Measurements from ENCODE around the gene PSMB11.

PSMB11 gene

DNA sequence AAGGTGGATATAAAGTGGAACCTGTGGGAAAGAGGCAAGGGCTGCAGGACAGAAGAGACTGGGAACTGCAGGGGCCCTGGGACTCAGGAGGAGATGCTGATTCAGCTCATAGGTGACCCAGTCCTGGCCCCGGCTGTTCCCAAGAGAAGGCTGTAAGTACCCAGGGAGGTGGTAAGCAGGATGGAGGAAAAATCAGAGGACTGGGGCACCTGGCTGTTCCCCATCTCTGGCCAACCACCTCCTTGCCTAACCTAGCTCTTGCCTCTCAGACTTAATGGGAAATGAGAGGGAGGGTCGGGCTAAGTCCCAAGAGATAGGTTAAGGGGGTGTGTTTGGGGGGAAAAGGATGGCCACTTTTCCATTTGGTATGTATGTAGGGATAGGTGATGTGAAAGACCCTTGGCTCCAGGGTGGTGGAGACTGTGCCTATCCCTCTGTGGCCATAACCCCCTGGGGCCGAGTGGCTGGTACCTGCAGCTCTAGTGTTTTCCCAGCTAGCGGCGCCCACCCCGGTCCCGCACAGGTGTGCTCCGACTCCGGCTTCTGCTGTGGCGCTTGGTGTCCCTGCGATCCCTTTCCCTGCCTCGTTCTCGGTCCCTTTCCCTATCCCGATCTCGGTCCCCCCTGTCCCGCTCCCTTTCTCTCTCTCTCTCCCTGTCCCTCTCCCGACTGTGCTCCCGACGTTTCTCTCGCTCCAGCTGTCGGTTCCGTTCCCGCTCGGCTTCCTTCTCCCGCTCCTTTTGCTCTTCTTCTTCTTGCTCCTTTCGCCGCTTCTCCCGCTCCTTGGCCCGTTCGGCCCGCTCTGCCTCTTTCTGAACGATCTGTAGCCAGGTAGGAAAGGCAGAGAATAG lies 16.9 kb downstream of the PSMB11 start:
- no peak for DNase-seq (ENCODE audit: low spot score)

DNA sequence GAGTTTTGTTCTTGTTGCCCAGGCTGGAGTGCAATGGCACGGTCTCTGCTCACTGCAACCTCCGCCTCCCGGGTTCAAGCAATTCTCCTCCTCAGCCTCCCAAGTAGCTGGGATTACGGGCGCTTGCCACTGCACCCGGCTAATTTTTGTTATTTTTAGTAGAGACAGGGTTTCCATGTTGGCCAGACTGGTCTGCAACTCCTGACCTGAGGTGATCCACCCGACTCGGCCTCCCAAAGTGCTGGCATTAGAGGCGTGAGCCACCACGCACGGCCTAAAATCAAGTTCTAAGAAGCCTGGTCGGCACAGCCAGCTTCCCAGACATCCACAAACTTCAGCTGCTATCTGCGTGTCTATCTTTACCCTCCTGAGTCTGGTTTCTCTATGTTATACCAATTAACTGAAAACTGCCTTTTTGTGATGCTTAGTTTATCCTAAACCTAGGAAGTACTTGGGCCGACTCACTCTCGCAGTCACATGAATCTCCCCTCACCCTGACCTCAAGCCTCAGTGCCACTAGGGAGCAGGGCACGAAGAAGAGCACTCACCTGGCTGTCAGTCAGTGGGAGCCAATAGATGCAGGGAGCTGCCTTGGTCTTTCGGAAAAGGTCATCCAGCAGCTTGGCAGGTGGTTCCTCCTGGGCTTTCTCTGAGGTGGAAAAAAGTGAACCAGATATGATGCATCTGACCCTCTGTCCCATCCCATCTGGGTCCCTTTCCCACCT lies 18.7 kb downstream of the PSMB11 start:
- DNase-seq (ENCODE audit: low spot score), result no peak

GRCh38 chr14:23062002-23062401 lies 20.0 kb downstream of the PSMB11 start:
- no peak for DNase-seq (ENCODE audit: low spot score)

- DNase-seq (ENCODE audit: low spot score), result no peak
Measured at GRCh38 chr14:23063601-23064000, 21.6 kb downstream of the PSMB11 start.

GRCh38 chr14:23066368-23066767 lies 24.4 kb downstream of the PSMB11 start:
- no peak for DNase-seq (ENCODE audit: low spot score)

DNA sequence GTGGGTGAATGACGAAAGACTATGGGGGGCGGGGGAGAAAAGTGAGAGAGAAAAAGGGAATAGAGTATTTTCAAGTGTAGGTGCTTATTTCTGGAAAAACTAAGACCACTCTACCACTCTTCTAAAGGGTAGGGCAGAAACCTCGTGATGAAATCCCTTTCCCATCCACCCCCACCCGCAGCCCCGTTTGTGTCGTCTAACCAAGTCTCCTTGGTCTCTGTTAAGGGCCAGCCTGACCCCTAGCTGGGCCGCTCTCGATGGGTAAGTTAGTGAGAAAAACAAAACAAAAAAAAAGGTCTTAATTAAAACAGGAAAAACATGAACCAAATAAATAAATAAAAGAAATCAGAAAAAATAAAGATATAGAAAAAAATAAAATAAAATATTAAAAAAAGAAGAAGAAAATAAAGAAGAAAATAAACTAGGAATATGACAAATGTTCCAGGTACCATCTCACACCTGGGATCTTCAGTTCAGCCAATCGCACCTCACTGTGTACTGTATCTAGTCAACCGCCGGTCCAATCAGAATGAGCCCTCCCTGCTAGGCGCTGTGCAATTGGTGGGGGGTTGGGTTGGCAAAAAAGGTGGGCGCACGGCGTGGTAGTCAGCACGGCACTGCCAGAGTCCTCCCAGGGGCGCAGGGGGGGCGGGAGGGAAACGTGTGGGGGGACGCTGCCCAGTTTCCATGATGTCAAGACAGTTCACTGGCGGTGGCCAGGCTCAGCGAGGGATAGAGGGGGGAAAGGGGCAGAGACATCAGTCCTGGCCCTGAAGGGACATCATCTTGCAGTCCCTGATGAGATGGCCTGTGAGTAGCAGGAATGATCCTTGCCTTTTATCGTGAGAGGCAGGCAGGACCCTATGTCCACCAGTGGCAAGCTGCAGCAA lies 25.1 kb downstream of the PSMB11 start:
- DNase-seq (ENCODE audit: low spot score), result no peak

GRCh38 chr14:23067847-23068788 lies 26.1 kb downstream of the PSMB11 start:
- DNase-seq (ENCODE audit: low spot score), result no peak

GRCh38 chr14:23068789-23069412 lies 26.9 kb downstream of the PSMB11 start:
- peak; percentile 90 for DNase-seq (ENCODE audit: low spot score)

DNA sequence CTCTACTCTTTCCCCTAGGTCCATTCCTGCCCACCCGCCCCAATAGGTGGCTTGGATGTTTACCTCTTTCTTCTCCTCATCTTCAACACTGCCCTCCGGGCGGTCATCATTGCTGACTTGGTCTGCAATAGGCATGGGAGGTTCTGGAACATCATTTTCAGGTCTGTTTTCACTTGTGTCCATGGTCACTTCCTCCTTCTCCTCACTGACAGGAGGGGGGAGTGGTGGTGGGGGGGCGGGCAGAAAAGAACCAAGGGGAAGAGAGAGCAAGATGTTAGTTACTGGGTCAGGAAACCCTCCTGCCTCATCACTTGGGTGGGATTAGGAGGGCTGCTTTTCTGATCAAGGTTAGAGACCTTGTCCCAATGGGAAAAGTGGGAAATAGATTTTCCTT lies 27.4 kb downstream of the PSMB11 start:
- DNase-seq (ENCODE audit: low spot score), result no peak

DNA sequence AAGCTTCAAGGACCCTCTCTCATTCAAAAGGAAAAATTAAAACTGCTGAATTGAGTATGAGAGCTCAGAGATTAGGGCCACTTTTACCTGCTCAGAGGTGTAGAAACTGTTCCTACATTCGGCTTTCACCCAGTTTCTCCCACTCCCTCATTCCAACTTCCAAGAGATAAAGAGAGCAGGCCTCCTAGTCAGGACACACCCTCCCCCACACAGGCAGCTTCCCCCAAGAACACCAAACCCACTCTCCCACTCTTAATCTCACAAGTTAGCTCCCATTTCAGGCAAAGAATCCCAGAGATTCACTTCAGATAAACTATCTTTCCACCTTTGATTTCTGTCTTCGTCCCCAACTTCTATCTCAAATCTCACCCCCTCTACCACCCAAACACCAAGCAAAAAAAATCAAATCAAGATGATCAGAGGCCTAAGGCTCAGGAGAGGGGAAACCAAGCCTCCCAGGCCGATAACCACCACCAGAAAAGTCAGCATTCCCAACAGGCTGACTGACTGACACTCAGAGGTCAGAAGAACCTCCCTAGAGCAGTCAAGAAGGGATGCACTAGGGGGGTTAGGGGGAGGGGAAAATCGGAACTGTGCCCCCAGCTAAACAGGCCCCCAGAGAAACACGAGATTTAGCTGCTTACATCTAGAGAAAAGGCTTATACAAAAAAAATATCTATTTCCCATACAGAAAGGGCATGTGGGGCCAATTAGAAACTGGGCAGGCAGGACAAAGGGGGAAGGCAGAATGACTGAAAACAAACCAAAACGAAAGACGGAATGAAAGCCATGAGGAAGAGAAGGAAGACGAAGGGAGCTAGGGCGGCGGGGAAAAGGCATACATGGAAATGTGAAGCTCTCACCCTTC lies 28.5 kb downstream of the PSMB11 start:
- DNase-seq (ENCODE audit: low spot score), result no peak

- peak; percentile 89 for DNase-seq (ENCODE audit: low spot score)
Measured at GRCh38 chr14:23071244-23071920, 29.4 kb downstream of the PSMB11 start.

GRCh38 chr14:23071921-23072539 lies 30.0 kb downstream of the PSMB11 start:
- DNase-seq (ENCODE audit: low spot score), result no peak

- no peak for DNase-seq (ENCODE audit: low spot score)
Measured at GRCh38 chr14:23074906-23075305, 32.9 kb downstream of the PSMB11 start.

GRCh38 chr14:23076785-23077408 lies 34.9 kb downstream of the PSMB11 start:
- peak; percentile 72 for DNase-seq (ENCODE audit: low spot score)

GRCh38 chr14:23077962-23078361 lies 36.0 kb downstream of the PSMB11 start:
- DNase-seq (ENCODE audit: low spot score), result no peak

DNA sequence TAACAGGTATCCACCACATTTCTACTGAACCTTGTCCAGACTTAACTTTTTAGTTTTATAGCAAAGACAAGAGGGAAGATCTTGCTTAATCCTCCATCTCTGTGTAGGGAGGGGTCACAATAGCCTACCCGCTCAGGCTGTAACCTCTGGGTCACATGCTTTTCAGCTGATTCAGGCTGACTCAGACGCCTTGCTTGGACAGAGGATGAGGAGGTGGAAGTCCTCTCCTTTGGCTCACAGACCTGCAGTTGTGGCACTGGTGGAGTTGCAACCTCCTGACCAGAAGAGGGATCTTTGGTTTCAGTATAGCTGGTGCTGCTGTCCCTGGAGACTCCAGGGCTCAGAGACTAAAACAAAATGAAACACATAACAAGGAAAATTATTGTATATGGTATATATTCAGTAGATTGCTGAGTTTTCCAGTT lies 36.7 kb downstream of the PSMB11 start:
- DNase-seq (ENCODE audit: low spot score), result no peak

GRCh38 chr14:23079716-23080115 lies 37.7 kb downstream of the PSMB11 start:
- DNase-seq (ENCODE audit: low spot score), result no peak

DNA sequence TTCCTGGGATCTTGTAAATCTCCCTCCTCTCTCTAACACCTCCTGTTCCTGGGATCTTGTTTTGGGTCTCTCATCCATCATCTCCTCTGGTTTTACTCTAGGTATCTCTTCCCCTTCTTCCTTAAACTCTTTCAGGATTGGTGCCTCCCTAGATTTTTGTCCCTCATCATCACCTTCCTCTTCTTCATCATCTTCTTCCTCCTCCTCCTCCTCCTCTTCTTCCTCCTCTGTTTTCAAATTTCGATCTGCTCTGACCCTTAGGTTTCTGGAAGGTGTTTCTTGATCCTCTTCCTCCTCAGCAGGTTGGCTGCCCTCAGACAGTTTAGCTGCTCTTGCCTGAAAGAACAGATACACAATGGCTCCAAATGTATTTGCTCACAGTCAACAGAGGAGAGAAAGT lies 38.5 kb downstream of the PSMB11 start:
- DNase-seq (ENCODE audit: low spot score), result no peak
